Measurements from ENCODE around the gene DOLPP1. TPM values are rescaled to one million over a fixed set of nuclear protein-coding genes. Genes with fewer than 3 reads are reported as not detected.

Gene DOLPP1
- total RNA-seq, 1 donor from 2014 or later = 16.7 TPM

DNA sequence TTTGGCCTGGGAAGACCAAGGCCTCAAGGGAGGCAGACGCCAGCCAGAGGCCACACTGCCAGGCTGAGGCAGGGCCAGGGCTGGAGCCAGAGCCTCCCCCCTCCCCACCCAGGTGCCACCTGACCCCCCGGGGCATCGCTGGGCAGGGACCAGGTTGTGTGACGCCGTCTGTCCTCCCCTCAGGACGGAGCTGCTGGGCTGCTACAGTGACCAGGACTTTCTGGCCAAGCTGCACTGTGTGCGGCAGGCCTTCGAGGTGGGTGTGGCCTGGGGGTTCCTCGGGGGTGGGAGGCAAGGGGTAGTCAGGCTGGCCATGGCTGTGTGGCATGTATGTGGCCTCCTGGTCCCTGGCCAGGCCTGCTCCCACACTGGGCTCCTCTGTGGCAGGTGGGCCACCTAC lies 17.9 kb upstream of the DOLPP1 start:
- DNase-seq (ENCODE audit: low spot score in 2 of 2) (no peak), FAIRE-seq (no peak)

DNA sequence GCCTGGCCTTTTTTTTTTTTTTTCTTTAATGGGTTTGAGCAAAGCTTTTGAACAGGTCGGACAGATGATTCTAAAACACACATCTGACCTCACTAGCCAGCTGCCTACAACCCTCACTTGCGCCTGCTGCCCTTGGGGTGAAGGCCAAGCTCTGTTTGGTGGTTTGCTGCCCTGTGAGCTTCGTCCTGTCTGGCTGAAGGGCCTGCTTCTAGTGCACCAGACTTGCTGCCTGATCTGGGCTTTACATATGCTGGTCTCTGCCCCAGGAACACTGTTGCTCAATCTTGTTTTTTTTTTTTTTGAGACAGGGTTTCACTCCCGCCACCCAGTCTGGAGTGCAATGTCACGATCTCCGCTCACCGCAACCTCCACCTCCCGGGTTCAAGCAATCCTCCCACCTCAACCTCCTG lies 16.4 kb upstream of the DOLPP1 start:
- DNase-seq (ENCODE audit: low spot score in 2 of 2) (no peak), FAIRE-seq (no peak)

DNA sequence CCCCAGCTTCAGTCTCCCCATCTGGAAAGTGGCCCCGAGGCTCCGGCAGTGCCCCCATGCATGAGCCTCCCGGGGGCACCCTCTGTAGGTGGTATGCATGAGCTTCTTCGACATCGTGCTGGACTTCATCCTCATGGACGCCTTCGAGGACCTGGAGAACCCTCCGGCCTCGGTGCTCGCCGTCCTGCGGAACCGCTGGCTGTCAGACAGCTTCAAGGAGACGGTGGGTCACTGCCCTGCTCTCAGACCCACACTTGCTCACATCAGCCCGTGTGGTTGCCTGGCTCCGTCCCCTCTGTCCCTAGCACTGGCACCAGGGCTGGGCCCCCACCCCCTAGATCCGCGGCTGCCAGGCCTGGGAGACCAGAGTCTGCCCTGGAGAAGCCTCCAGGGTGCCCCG lies 12.8 kb upstream of the DOLPP1 start:
- DNase-seq (ENCODE audit: low spot score in 2 of 2) (no peak), FAIRE-seq (no peak)

- FAIRE-seq = no peak
Observed at GRCh38 chr9:129068990-129069861, 11.7 kb upstream of the DOLPP1 start.

GRCh38 chr9:129069862-129070641 lies 10.9 kb upstream of the DOLPP1 start:
- DNase-seq (ENCODE audit: low spot score in 2 of 2) (no peak), FAIRE-seq (no peak)

More at GRCh38 chr9:129068990-129069861, 11.7 kb upstream of the DOLPP1 start:
- peak in 1 of 2 donors; percentile 40 for DNase-seq (ENCODE audit: low spot score in 2 of 2)

DNA sequence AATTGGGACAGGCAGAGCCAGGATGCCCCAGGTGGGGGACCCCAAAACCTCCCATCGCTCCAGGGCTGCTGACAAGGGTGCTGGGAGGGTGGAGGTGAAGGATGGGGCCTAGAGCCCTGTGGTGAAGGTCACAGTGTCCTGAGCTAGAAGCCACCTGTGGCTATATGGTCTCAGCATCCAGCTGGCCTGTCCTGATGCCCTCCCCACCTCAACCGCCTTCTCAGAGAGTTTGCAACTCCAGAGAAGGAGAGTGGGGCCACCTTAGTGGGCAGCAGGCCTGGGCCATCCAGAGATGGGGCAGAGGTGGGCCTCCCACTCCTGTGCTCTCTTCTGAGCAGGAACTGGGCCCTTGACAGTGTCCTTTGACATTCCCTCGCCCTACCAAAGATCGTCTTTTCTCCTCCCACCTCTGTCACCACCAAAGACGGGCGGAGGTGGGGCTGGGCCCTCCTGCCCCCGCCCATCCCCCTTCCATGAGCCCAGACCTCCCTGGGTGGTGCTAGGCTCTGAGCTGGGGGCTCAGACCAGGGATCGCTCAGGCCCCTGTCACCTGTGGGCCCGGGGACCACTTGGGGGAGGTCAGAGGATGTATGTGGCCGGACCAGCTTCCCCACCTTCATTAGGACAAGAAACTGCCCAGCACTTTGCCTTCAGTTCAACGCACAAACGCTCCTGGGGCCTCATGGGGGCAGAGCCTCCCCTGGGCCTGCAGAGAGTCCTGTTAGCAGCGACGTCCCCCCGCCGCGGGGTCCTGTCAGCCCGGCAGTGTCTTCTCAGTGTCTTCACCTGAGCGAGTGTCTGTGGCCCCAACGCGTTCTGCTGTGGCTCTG lies 10.0 kb upstream of the DOLPP1 start:
- DNase-seq (ENCODE audit: low spot score in 2 of 2) = no peak

DNA sequence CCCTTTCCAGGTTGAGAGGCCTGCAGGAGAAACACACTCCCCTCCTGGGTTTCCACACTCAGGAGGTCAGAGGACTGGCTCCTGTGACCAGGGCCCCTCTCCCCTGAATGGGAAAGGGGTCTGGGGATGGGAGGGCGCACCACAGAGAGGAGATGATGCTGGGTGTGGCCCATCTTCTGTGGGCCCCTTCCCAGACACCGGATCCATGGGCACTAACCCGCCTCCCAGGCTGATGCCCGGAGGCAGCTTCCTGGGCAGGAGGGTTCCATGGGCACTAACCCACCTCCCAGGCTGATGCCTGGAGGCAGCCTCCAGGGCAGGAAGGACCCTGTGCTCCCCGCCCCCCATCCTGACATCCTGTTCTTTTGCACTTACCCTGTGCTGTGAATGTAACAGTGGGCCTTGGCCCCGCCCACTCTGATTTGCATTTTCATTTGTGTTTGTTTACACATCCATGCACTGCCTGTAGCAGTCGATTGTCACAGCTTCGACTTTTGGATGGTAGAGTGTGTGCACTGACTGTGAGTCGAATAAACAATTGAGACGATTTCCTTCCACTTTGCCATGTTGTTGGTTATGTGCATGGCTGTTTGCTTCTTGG lies 9.3 kb upstream of the DOLPP1 start:
- FAIRE-seq (no peak), DNase-seq (ENCODE audit: low spot score in 2 of 2) (no peak)

More for the DNA sequence above, 10.0 kb upstream of the DOLPP1 start:
- no peak for FAIRE-seq

- DNase-seq (ENCODE audit: low spot score in 2 of 2) = no peak
- no peak for FAIRE-seq
Observed at GRCh38 chr9:129072171-129072570, 8.7 kb upstream of the DOLPP1 start.

GRCh38 chr9:129073404-129073803 lies 7.5 kb upstream of the DOLPP1 start:
- FAIRE-seq (no peak), DNase-seq (ENCODE audit: low spot score in 2 of 2) (no peak)

GRCh38 chr9:129074106-129074505 lies 6.8 kb upstream of the DOLPP1 start:
- DNase-seq (ENCODE audit: low spot score in 2 of 2) (no peak), FAIRE-seq (no peak)

DNA sequence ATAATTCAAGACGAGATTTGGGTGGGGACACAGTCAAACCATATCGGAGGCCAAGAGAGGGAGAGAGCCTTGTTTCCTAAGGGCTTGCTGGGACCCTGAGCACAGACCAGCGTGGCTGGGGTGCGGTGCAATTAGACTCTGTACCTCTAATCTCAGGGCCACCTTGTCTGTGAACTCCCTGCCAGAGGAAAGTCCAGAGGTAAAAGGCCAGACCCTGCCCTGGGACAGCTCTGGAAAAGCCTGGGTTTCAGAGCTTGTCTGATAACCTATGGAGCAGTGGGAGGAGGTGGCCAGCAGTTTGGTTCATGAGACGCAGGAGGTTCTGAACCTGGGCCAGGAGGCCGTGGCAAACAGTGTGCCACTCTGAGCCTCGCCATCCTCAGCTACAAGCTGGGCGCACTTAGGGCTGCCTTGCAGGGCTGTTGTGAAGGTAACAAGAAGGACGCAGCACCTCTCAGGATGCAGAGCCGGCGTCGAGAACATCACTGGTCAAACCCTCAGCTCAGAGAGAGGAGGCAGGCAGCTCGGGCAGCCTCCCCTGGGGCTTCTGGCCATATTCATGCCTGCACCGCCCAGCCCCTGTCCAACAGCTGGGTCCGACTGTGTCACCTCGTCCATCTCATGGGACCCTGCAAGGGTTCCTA lies 4.8 kb upstream of the DOLPP1 start:
- no peak for DNase-seq (ENCODE audit: low spot score in 2 of 2)
- FAIRE-seq = no peak

DNA sequence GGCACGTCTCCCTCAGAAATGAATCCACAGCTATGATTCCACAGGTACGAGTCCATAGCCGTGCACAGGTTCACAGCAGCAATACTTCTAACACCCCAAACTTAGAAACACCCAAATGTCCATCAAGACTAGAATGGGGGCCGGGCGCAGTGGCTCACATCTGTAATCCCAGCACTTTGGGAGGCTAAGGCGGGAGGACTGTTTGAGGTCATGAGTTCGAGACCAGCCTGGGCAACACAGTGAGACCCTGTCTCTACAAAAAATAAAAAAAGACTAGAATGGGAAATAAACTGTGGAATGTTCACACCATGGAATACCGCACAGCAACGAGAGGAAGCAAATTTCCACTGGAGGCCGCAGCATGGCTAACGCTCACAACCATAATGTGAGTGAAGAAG lies 4.3 kb upstream of the DOLPP1 start:
- FAIRE-seq = no peak
- no peak for DNase-seq (ENCODE audit: low spot score in 2 of 2)

DNA sequence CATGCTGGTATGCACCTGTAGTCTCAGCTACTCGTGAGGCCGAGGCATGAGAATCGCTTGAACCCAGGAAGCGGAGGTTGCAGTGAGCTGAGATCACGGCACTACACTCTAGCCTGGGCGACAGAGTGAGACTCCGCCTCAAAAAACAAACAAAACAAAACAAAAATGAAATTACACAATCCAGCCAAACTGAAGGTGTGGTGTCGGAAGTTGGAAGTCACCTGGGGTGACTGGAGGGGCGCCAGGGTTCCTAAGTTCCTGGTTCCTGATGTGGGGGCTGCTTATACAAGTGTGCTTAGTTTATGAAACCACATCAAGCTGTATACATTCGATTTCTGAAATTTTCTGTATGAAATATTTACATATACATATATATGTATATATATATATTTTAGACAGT lies 3.7 kb upstream of the DOLPP1 start:
- FAIRE-seq (no peak), DNase-seq (ENCODE audit: low spot score in 2 of 2) (no peak)

DNA sequence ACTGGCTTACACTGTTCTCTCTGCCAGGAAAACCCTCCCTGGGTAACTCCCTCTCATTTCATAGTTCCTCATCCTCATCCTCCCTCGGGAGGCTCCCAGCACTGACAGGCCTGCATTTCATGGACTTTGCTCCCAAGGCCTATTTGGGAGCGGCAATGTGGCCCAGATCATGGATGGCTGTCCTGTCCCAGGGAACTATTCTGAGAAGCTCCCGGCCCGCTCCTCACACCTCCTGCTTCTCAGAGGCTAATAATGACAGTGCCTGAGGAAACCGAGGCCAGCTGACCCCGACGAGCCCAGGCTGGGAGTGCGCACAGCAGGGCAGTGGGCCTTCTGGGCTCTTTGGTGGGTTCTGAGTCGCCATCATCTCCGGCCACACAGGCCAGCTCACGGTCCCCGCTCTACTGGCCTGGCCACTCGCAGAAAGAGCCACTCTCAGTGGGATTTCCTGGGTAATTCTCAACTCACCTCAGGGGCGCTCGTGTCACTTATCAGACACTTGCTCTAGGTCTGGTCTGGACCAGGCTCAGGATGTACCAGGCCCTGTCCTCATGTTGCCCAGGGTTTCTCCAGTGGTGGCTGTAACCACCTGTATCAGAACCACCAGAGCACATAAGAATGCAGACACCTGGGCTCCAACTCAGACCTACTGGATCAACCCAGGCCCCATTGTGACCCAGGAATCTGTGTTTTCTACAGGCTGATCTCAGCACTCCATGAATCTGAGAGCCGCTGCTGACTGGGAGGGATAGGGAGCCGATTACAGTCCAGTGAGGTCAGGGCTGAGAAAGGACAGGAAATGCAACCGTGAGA lies 2.0 kb upstream of the DOLPP1 start:
- FAIRE-seq = no peak
- DNase-seq (ENCODE audit: low spot score in 2 of 2) = no peak

DNA sequence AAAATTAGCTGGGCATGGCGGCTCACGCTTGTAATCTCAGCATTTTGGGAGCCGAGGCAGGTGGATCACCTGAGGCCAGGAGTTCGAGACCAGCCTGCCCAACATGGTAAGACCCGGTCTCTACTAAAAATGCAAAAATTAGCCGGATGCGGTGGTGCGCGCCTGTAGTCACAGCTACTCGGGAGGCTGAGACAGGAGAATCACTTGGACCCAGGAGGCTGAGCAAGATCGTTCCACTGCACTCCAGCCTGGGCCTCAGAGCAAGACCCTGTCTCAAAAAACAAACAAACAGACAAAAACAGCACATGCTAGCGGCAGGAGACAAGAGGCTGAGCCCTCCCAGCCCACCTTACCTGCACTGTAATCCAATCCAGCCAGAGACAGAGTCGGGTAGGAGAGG lies 1.1 kb upstream of the DOLPP1 start:
- no peak for FAIRE-seq
- no peak for DNase-seq (ENCODE audit: low spot score in 2 of 2)

DNA sequence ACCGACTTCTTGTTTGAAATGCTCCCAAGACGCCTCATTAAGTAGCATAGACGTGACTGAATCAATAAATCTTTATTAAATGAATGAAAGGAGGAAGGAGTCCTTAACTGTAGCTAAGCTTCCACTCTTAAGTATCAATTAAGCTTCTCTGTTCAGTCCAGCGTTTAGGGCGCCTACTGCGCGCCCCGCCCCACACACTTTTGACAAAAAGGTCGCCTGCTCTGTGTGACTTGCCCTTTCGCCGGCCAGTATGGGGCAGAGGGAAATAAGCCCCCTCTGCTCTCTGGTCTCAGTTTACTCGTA lies 662 bp upstream of the DOLPP1 start:
- FAIRE-seq = no peak
- no peak for DNase-seq (ENCODE audit: low spot score in 2 of 2)

GRCh38 chr9:129081388-129081904 lies 535 bp downstream of the DOLPP1 start:
- FAIRE-seq (no peak), DNase-seq (ENCODE audit: low spot score in 2 of 2) (peak in 1 of 2 donors; percentile 88)

DNA sequence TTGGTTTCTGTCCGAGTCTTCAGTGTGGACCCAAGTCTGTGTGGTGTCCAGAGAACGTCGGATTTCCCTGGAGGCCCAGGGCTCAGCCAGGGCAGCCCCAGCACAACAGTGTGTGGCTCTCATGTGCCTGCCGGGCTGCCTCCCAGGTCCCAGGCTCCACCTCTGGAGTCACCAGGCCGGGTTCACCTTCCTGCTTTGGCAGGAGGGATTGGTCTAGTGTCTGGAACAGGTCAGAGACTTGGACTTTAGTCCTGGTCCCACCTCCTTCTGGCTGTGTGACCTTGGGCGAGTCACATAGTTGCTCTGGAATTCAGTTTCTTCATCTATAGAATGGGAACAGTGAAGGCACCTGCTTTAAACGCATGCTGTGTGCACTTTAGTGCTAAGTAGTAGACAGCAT lies 3.2 kb downstream of the DOLPP1 start:
- no peak for DNase-seq (ENCODE audit: low spot score in 2 of 2)
- FAIRE-seq = no peak

DNA sequence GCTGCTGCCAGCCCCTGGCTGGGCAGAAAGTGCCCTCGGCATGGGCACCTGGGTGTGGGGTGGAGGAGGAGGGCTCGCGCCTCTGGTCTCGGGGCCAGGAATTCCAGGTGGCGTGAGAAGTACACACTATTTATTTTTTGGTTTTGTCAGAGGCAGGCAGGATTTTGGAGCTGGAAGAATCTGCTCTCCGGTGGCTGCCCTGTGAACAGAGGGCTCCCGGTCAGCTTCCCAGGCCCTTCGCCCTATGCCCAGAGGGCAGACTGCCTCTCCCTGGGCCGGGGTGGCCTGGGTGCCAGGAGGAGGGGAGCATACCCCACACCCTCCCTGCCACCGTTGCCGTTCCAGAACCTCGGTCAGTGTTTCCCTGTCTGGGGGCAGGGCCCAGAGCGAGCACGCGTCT lies 8.3 kb downstream of the DOLPP1 start:
- DNase-seq (ENCODE audit: low spot score in 2 of 2) = no peak
- FAIRE-seq = no peak

All from frontal cortex (tissue), 4 donors.